ENCODE data around the gene ATP5F1C.

The ATP5F1C gene

DNA sequence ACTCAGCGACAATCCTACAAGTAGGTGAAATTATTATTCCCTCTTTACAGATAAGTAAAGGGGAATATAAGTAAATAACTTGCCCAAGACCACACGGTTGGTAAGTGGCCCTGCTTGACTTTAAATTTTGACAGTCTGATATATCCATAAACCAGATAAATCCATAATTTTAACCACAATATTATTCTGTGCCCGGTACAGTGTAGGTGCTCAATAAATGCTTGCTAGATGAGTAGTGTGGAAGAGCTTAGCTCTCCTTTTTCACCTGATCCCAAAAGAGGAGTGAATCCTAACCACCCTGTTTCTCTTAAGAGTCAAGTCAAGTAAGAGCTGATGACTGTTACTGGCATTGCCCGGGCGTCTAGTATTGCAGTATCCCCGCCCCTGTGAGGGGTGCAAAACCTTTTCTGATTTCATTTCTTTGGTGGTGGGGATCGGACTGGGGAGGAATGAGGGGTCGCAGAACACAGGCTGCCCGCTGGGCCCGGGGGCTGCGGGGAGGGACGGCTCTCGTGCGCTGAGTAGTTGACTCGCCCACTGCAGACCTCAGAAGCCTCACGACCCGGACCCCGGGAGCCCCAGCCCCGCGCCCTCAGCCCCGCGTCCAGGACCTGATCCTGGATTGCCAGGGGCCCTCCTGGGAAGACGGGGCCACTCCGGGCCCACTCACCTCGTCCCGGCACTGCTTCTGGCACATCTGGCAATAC lies 674 bp upstream of the ATP5F1C start:
- no CpG with 5 or more reads among the region's 26 CpGs for WGBS (ENCODE audit: extremely low coverage, insufficient coverage, low lambda C conversion rate)
- H3K56ac ChIP-seq (ENCODE audit: low read length), result peak overlapping the region; percentile 87

DNA sequence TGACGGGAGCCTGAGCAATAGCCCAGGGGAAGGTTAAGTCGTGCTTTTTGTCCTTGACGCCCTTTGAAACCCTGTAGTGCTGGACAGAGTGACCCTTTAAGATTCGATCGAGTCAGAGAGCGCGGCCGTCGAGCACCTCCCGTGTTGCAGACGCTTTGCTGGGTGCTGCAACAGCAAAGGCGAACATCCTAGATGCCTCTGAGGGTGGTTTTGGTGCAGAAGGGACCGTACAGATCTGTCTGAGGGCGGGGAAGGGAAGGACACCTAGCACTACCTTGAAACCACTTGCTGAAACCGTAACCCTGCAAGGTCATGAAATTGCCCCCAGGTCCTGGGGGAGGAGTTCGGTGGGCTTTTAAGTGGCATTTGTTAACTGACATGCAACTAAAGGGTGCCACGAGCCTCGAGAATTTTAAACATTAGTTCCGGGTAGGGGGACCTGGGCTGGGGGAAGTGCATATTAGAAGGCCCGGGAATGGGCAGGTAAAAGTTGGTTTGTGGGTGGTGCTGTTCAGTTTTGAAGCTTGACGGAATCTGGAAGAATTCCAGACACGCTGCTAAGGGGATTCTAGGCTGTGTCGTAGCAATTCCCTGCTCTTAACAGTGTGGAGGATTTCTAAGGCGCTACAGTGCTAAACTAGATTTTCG lies 786 bp downstream of the ATP5F1C start:
- H3K79me2 ChIP-seq (ENCODE audit: control insufficient read depth, insufficient read depth, low read length), result peaks cover 71% of the 10 kb centered on the region
- H3K56ac ChIP-seq (ENCODE audit: low read length), result peak overlapping the region; percentile 99
- H3K4me3 ChIP-seq (ENCODE audit: low read length), result peak overlapping the region; percentile 64
- no CpG with 5 or more reads among the region's 25 CpGs for WGBS (ENCODE audit: extremely low coverage, insufficient coverage, low lambda C conversion rate)
- no peak overlapping the region for H4K5ac ChIP-seq (ENCODE audit: low read length)
- H2BK15ac ChIP-seq (replicated peaks; ENCODE audit: low read depth), result no peak overlapping the region
- peak overlapping the region; percentile 96 for H3K4me2 ChIP-seq (ENCODE audit: low read length)
- no peak overlapping the region for H3K18ac ChIP-seq (ENCODE audit: low read length)
- H3K4me1 ChIP-seq (ENCODE audit: control insufficient read depth, low read depth, low read length), result no peaks in the 10 kb centered on the region
- no peak overlapping the region for H3K4ac ChIP-seq (ENCODE audit: low read depth, low read length)
- DNase-seq, result no peak
- H3K23ac ChIP-seq (ENCODE audit: low read length), result no peak overlapping the region
- H2BK5ac ChIP-seq (ENCODE audit: low read length), result no peak overlapping the region
- peak overlapping the region; percentile 94 for H3K9ac ChIP-seq (ENCODE audit: low read length)
- H2BK120ac ChIP-seq (ENCODE audit: low read depth, low read length), result no peak overlapping the region
- H3K79me1 ChIP-seq (ENCODE audit: low read length), result peaks cover 27% of the 10 kb centered on the region
- no peak overlapping the region for H2AK5ac ChIP-seq (ENCODE audit: low read length)
- H3K36me3 ChIP-seq (ENCODE audit: control insufficient read depth, insufficient read depth, low read length), result no peaks in the 10 kb centered on the region
- H3K27ac ChIP-seq (ENCODE audit: low read depth, low read length), result no peak overlapping the region
- no peaks in the 10 kb centered on the region for H3K27me3 ChIP-seq (ENCODE audit: insufficient read depth, low read length, poor library complexity)
- H4K8ac ChIP-seq (ENCODE audit: low read depth, low read length), result no peak overlapping the region

More for the DNA sequence above, 674 bp upstream of the ATP5F1C start:
- no peak overlapping the region for H3K27ac ChIP-seq (ENCODE audit: low read depth, low read length)
- peak overlapping the region; percentile 63 for H3K4me2 ChIP-seq (ENCODE audit: low read length)
- H3K18ac ChIP-seq (ENCODE audit: low read length), result peak overlapping the region; percentile 16
- peaks cover 66% of the 10 kb centered on the region for H3K79me2 ChIP-seq (ENCODE audit: control insufficient read depth, insufficient read depth, low read length)
- no peaks in the 10 kb centered on the region for H3K36me3 ChIP-seq (ENCODE audit: control insufficient read depth, insufficient read depth, low read length)
- H2BK15ac ChIP-seq (replicated peaks; ENCODE audit: low read depth), result no peak overlapping the region
- H3K4me3 ChIP-seq (ENCODE audit: low read length), result peak overlapping the region; percentile 65
- H3K4ac ChIP-seq (ENCODE audit: low read depth, low read length), result peak overlapping the region; percentile 22
- no peak overlapping the region for H3K23ac ChIP-seq (ENCODE audit: low read length)
- no peak overlapping the region for H2BK120ac ChIP-seq (ENCODE audit: low read depth, low read length)
- H3K9ac ChIP-seq (ENCODE audit: low read length), result peak overlapping the region; percentile 81
- peak overlapping the region; percentile 58 for H4K8ac ChIP-seq (ENCODE audit: low read depth, low read length)
- H4K5ac ChIP-seq (ENCODE audit: low read length), result no peak overlapping the region
- DNase-seq, result peak; percentile 20
- H3K79me1 ChIP-seq (ENCODE audit: low read length), result peaks cover 21% of the 10 kb centered on the region
- H2BK5ac ChIP-seq (ENCODE audit: low read length), result no peak overlapping the region
- H3K27me3 ChIP-seq (ENCODE audit: insufficient read depth, low read length, poor library complexity), result no peaks in the 10 kb centered on the region
- H2AK5ac ChIP-seq (ENCODE audit: low read length), result no peak overlapping the region
- H3K4me1 ChIP-seq (ENCODE audit: control insufficient read depth, low read depth, low read length), result no peaks in the 10 kb centered on the region

GRCh38 chr10:7789390-7789789 lies 1.4 kb downstream of the ATP5F1C start:
- Histone ChIP-seq H3K36me3 (ENCODE audit: control insufficient read depth, insufficient read depth, low read length) (no peaks in the 10 kb centered on the region), H4K5ac (ENCODE audit: low read length) (no peak overlapping the region), H3K79me2 (ENCODE audit: control insufficient read depth, insufficient read depth, low read length) (peaks cover 71% of the 10 kb centered on the region), H3K9ac (ENCODE audit: low read length) (peak overlapping the region; percentile 19), H3K4me1 (ENCODE audit: control insufficient read depth, low read depth, low read length) (no peaks in the 10 kb centered on the region), H3K18ac (ENCODE audit: low read length) (no peak overlapping the region), H3K4me3 (ENCODE audit: low read length) (no peak overlapping the region), H3K23ac (ENCODE audit: low read length) (no peak overlapping the region), H3K27ac (ENCODE audit: low read depth, low read length) (no peak overlapping the region), H2BK5ac (ENCODE audit: low read length) (no peak overlapping the region), H3K4me2 (ENCODE audit: low read length) (peak overlapping the region; percentile 18), H3K79me1 (ENCODE audit: low read length) (peaks cover 27% of the 10 kb centered on the region), H2BK120ac (ENCODE audit: low read depth, low read length) (no peak overlapping the region), H2AK5ac (ENCODE audit: low read length) (no peak overlapping the region), H3K27me3 (ENCODE audit: insufficient read depth, low read length, poor library complexity) (no peaks in the 10 kb centered on the region), H3K56ac (ENCODE audit: low read length) (peak overlapping the region; percentile 37), H3K4ac (ENCODE audit: low read depth, low read length) (no peak overlapping the region), H4K8ac (ENCODE audit: low read depth, low read length) (no peak overlapping the region), H2BK15ac (replicated peaks; ENCODE audit: low read depth) (no peak overlapping the region)
- WGBS (ENCODE audit: extremely low coverage, insufficient coverage, low lambda C conversion rate), result no CpG with 5 or more reads among the region's 3 CpGs
- peak; percentile 11 for DNase-seq

DNA sequence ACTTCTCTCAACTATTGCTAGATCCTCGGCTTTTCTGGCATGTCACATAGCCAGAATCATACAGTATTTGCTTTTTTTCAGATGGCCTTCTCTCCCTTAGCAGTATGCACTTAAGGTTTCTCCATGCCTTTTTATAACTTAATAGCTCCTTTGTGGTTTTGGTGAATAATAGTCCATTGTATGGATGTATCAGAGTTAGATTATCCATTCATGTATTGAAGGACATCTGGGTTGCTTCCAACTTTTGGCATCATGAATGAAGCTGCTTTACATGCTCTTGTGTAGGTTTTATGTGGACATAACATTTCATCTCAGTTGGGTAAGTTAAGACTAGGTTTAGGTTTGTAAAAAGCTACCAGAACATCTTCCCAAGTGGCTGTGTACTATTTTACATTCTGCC lies 4.6 kb downstream of the ATP5F1C start:
- Histone ChIP-seq H3K79me1 (ENCODE audit: low read length) (peaks cover 27% of the 10 kb centered on the region), H2BK15ac (replicated peaks; ENCODE audit: low read depth) (no peak overlapping the region), H2BK5ac (ENCODE audit: low read length) (no peak overlapping the region), H3K4me2 (ENCODE audit: low read length) (no peak overlapping the region), H3K56ac (ENCODE audit: low read length) (no peak overlapping the region), H3K18ac (ENCODE audit: low read length) (no peak overlapping the region), H4K5ac (ENCODE audit: low read length) (no peak overlapping the region), H3K4me1 (ENCODE audit: control insufficient read depth, low read depth, low read length) (no peaks in the 10 kb centered on the region), H3K4ac (ENCODE audit: low read depth, low read length) (no peak overlapping the region), H4K8ac (ENCODE audit: low read depth, low read length) (no peak overlapping the region), H3K36me3 (ENCODE audit: control insufficient read depth, insufficient read depth, low read length) (peaks cover 5% of the 10 kb centered on the region), H3K23ac (ENCODE audit: low read length) (no peak overlapping the region), H3K27me3 (ENCODE audit: insufficient read depth, low read length, poor library complexity) (no peaks in the 10 kb centered on the region), H3K79me2 (ENCODE audit: control insufficient read depth, insufficient read depth, low read length) (peaks cover 54% of the 10 kb centered on the region), H3K9ac (ENCODE audit: low read length) (no peak overlapping the region), H3K4me3 (ENCODE audit: low read length) (no peak overlapping the region), H3K27ac (ENCODE audit: low read depth, low read length) (no peak overlapping the region), H2BK120ac (ENCODE audit: low read depth, low read length) (no peak overlapping the region), H2AK5ac (ENCODE audit: low read length) (no peak overlapping the region)
- DNase-seq, result no peak
- no CpG with 5 or more reads among the region's 1 CpG for WGBS (ENCODE audit: extremely low coverage, insufficient coverage, low lambda C conversion rate)

GRCh38 chr10:7794251-7795026 lies 6.5 kb downstream of the ATP5F1C start:
- Histone ChIP-seq H2BK5ac (ENCODE audit: low read length) (no peak overlapping the region), H3K4me3 (ENCODE audit: low read length) (no peak overlapping the region), H3K4ac (ENCODE audit: low read depth, low read length) (no peak overlapping the region), H3K36me3 (ENCODE audit: control insufficient read depth, insufficient read depth, low read length) (peaks cover 8% of the 10 kb centered on the region), H4K8ac (ENCODE audit: low read depth, low read length) (no peak overlapping the region), H2BK15ac (replicated peaks; ENCODE audit: low read depth) (no peak overlapping the region), H3K18ac (ENCODE audit: low read length) (no peak overlapping the region), H3K23ac (ENCODE audit: low read length) (no peak overlapping the region), H3K56ac (ENCODE audit: low read length) (no peak overlapping the region), H3K9ac (ENCODE audit: low read length) (no peak overlapping the region), H3K79me1 (ENCODE audit: low read length) (peaks cover 20% of the 10 kb centered on the region), H3K27ac (ENCODE audit: low read depth, low read length) (no peak overlapping the region), H3K27me3 (ENCODE audit: insufficient read depth, low read length, poor library complexity) (no peaks in the 10 kb centered on the region), H4K5ac (ENCODE audit: low read length) (no peak overlapping the region), H2AK5ac (ENCODE audit: low read length) (no peak overlapping the region), H3K79me2 (ENCODE audit: control insufficient read depth, insufficient read depth, low read length) (peaks cover 38% of the 10 kb centered on the region), H3K4me2 (ENCODE audit: low read length) (no peak overlapping the region), H2BK120ac (ENCODE audit: low read depth, low read length) (no peak overlapping the region), H3K4me1 (ENCODE audit: control insufficient read depth, low read depth, low read length) (no peaks in the 10 kb centered on the region)
- DNase-seq, result no peak
- WGBS (ENCODE audit: extremely low coverage, insufficient coverage, low lambda C conversion rate), result no CpG with 5 or more reads among the region's 4 CpGs

Data from mesendoderm (in vitro differentiated cells).